ENCODE results near the gene LAMB3. TPM values are rescaled to one million over a fixed set of nuclear protein-coding genes. Genes with fewer than 3 reads are reported as not detected.

The LAMB3 gene
- total RNA-seq, 6 donors from 2014 or later = 26.2 to 146 (median 79.6) TPM

GRCh38 chr1:209692296-209692695, 40.1 kb upstream of the LAMB3 start:
- DNase-seq (no peak), ATAC-seq (ENCODE audit: low FRiP score in 2 of 2) (no peak)
- Histone ChIP-seq H3K36me3 (no peaks in the 10 kb centered on the region), H3K27ac (peak overlapping the region in 1 of 4 donors; percentile 31), H3K9me3 (no peaks in the 10 kb centered on the region), H3K27me3 (no peaks in the 10 kb centered on the region), H3K4me3 (no peak overlapping the region), H3K4me1 (peaks cover 4 to 12% (median 8%) of the 10 kb centered on the region in 4 donors)
- TF ChIP-seq EP300 (IDR thresholded peaks at IDR 0.05) (no peak), POLR2A (IDR thresholded peaks at IDR 0.05) (no peak), POLR2AphosphoS5 (IDR thresholded peaks at IDR 0.05) (no peak), CTCF (IDR thresholded peaks at IDR 0.05) (no peak)
- WGBS, 2 donors = 50 to 62% methylated on average over 4 of the region's 4 CpGs

GRCh38 chr1:209691237-209691636, 39.0 kb upstream of the LAMB3 start:
- TF ChIP-seq CTCF (IDR thresholded peaks at IDR 0.05) = no peak
- no peak for TF ChIP-seq POLR2A (IDR thresholded peaks at IDR 0.05)
- no peak for TF ChIP-seq POLR2AphosphoS5 (IDR thresholded peaks at IDR 0.05)
- no peak for TF ChIP-seq EP300 (IDR thresholded peaks at IDR 0.05)

GRCh38 chr1:209689477-209689876, 37.3 kb upstream of the LAMB3 start:
- TF ChIP-seq POLR2A (IDR thresholded peaks at IDR 0.05) (no peak), EP300 (IDR thresholded peaks at IDR 0.05) (no peak), POLR2AphosphoS5 (IDR thresholded peaks at IDR 0.05) (no peak), CTCF (IDR thresholded peaks at IDR 0.05) (no peak)
- 70 to 81% methylated on average over 4 of the region's 4 CpGs for WGBS, 2 donors
- H3K36me3 ChIP-seq = no peaks in the 10 kb centered on the region
- no peaks in the 10 kb centered on the region for H3K9me3 ChIP-seq
- no peak overlapping the region for H3K27ac ChIP-seq
- H3K4me1 ChIP-seq = peaks cover 4 to 19% (median 12%) of the 10 kb centered on the region in 4 donors
- H3K4me3 ChIP-seq = no peak overlapping the region
- no peaks in the 10 kb centered on the region for H3K27me3 ChIP-seq
- no peak for ATAC-seq (ENCODE audit: low FRiP score in 2 of 2)
- DNase-seq = no peak

More at GRCh38 chr1:209691237-209691636, 39.0 kb upstream of the LAMB3 start:
- H3K27ac ChIP-seq = no peak overlapping the region
- H3K36me3 ChIP-seq = no peaks in the 10 kb centered on the region
- no peaks in the 10 kb centered on the region for H3K27me3 ChIP-seq
- no peaks in the 10 kb centered on the region for H3K9me3 ChIP-seq
- ATAC-seq (ENCODE audit: low FRiP score in 2 of 2) = no peak
- H3K4me3 ChIP-seq = no peak overlapping the region
- WGBS, 2 donors = 41 to 59% methylated on average over 3 of the region's 3 CpGs
- H3K4me1 ChIP-seq = peaks cover 4 to 12% (median 7%) of the 10 kb centered on the region in 4 donors
- DNase-seq = no peak

GRCh38 chr1:209688746-209689234, 36.6 kb upstream of the LAMB3 start:
- TF ChIP-seq POLR2A (IDR thresholded peaks at IDR 0.05) = no peak
- no peak for TF ChIP-seq CTCF (IDR thresholded peaks at IDR 0.05)
- H3K4me1 ChIP-seq = peaks cover 4 to 19% (median 12%) of the 10 kb centered on the region in 4 donors
- DNase-seq (no peak), ATAC-seq (ENCODE audit: low FRiP score in 2 of 2) (peak in 1 of 2 donors; percentile 55)
- H3K36me3 ChIP-seq = no peaks in the 10 kb centered on the region
- no peaks in the 10 kb centered on the region for H3K27me3 ChIP-seq
- peak overlapping the region in 1 of 4 donors; percentile 10 for H3K27ac ChIP-seq
- no peak overlapping the region for H3K4me3 ChIP-seq
- H3K9me3 ChIP-seq = no peaks in the 10 kb centered on the region
- 67 to 87% methylated on average over 1 of the region's 1 CpG for WGBS, 2 donors

- WGBS, 2 donors = 72 to 76% methylated on average over 4 of the region's 4 CpGs
- no peak for DNase-seq
These were observed 34.1 kb upstream of the LAMB3 start for GRCh38 chr1:209686322-209686721.

More at GRCh38 chr1:209686322-209686721, 34.1 kb upstream of the LAMB3 start:
- Histone ChIP-seq H3K9me3 (no peaks in the 10 kb centered on the region), H3K27ac (peak overlapping the region in 2 of 4 donors; percentile 45 to 54), H3K27me3 (no peaks in the 10 kb centered on the region), H3K4me1 (peaks cover 0 to 11% (median 5%) of the 10 kb centered on the region in 4 donors), H3K4me3 (no peak overlapping the region), H3K36me3 (no peaks in the 10 kb centered on the region)
- no peak for TF ChIP-seq CTCF (IDR thresholded peaks at IDR 0.05)
- no peak for TF ChIP-seq POLR2A (IDR thresholded peaks at IDR 0.05)
- no peak for TF ChIP-seq EP300 (IDR thresholded peaks at IDR 0.05)
- no peak for TF ChIP-seq POLR2AphosphoS5 (IDR thresholded peaks at IDR 0.05)
- ATAC-seq (ENCODE audit: low FRiP score in 2 of 2) = no peak

All from upper lobe of left lung (tissue), 6 donors.